Adipocyte (in vitro differentiated cells): Measurements from ENCODE around the gene PCGF2.

Source experiments
- DNase-seq: peaks from one replicate; pipeline ENCODE4 v3.0.0-alpha.2; 2015; ENCODE audit warnings: low read depth
- H3K27me3 ChIP-seq: replicated peaks from 2 replicates; pipeline ENCODE4 v1.7.0; 2013; ENCODE audit warnings: mild to moderate bottlenecking, low read length, moderate library complexity; ENCODE audit not compliant: control insufficient read depth, insufficient read depth
- H3K36me3 ChIP-seq: 2 replicates; pipeline ENCODE4 v1.7.0; 2013; ENCODE audit warnings: low read length, mild to moderate bottlenecking, moderate library complexity; ENCODE audit not compliant: control insufficient read depth, insufficient read depth, severe bottlenecking
- H3K4me1 ChIP-seq: 2 replicates; pipeline ENCODE4 v1.7.0; 2013; ENCODE audit warnings: mild to moderate bottlenecking, low read length, moderate library complexity; ENCODE audit not compliant: control insufficient read depth, insufficient read depth
- H3K4me3 ChIP-seq: 2 replicates; pipeline ENCODE4 v1.7.0; 2013; ENCODE audit warnings: mild to moderate bottlenecking, low read length, moderate library complexity
- H3K9ac ChIP-seq: 2 replicates; pipeline ENCODE4 v1.7.0; 2013; ENCODE audit warnings: mild to moderate bottlenecking, low read length, moderate library complexity
- H3K9me3 ChIP-seq: 2 replicates; pipeline ENCODE4 v1.7.0; 2013; ENCODE audit warnings: mild to moderate bottlenecking, low read length, moderate library complexity; ENCODE audit not compliant: control insufficient read depth

The PCGF2 gene

GRCh38 chr17:38751144-38751807 lies 3.1 kb upstream of the PCGF2 start:
- DNase-seq: no peak

GRCh38 chr17:38750312-38751121 lies 2.4 kb upstream of the PCGF2 start:
- Histone ChIP-seq H3K4me3 (peak overlapping the region; percentile 97), H3K9me3 (no peaks in the 10 kb centered on the region), H3K36me3 (peaks cover 6% of the 10 kb centered on the region), H3K9ac (peak overlapping the region; percentile 14), H3K27me3 (no peaks in the 10 kb centered on the region), H3K4me1 (peaks cover 47% of the 10 kb centered on the region)
- peak; percentile 52 for DNase-seq

More at GRCh38 chr17:38751144-38751807, 3.1 kb upstream of the PCGF2 start:
- Histone ChIP-seq H3K9ac (peak overlapping the region; percentile 14), H3K4me3 (peak overlapping the region; percentile 97), H3K4me1 (peaks cover 44% of the 10 kb centered on the region), H3K9me3 (no peaks in the 10 kb centered on the region), H3K27me3 (no peaks in the 10 kb centered on the region), H3K36me3 (peaks cover 14% of the 10 kb centered on the region)

GRCh38 chr17:38750044-38750311 lies 1.8 kb upstream of the PCGF2 start:
- Histone ChIP-seq H3K9ac (peak overlapping the region; percentile 82), H3K4me1 (peaks cover 47% of the 10 kb centered on the region), H3K4me3 (peak overlapping the region; percentile 81), H3K27me3 (no peaks in the 10 kb centered on the region), H3K36me3 (peaks cover 6% of the 10 kb centered on the region), H3K9me3 (no peaks in the 10 kb centered on the region)
- no peak for DNase-seq

DNA sequence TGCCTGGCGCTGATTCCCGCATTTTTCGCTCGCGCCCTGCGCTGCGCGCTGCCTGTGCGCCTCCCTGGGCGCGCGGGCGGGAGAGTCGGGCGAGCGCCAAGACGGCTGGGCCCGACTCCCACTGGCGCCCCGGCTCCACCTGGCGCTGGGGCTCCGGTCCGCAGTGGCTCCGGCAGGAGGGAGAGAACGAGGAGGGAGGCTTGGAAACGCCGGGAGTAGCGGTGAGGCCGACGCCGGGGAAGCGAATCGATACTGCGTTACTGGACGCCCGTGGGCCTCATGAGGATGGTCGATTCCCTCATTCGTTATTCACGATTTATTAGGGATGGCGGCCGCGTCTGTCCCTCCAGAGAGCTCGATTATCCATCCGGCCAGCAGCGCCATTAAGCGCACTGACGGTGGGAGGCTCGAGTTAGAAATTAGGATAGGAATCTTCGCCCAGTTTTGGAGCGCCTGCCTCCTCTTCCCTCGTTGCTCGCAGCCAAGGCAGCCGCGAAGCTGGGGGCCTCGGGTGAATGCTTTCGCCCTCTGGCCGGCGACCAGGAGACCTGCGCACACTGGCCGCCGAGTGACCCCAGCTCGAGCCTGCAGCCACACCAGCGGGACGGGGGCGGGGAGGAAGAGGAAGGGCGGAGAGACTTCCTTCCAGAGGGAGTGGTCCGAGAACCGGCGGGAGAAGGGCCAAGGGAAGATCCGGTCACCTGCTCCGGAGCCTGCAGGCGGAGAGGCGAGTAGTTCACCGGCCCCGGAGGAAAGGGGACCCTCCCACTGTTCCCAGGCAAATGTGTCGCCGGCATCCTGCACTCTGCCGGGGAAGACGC lies 1.3 kb upstream of the PCGF2 start:
- peaks cover 3% of the 10 kb centered on the region for H3K36me3 ChIP-seq
- peaks cover 44% of the 10 kb centered on the region for H3K4me1 ChIP-seq
- H3K4me3 ChIP-seq: peak overlapping the region; percentile 81
- H3K9ac ChIP-seq: peak overlapping the region; percentile 82
- no peaks in the 10 kb centered on the region for H3K27me3 ChIP-seq
- DNase-seq: peak; percentile 70
- H3K9me3 ChIP-seq: no peaks in the 10 kb centered on the region

- H3K4me1 ChIP-seq: peaks cover 41% of the 10 kb centered on the region
- peak overlapping the region; percentile 82 for H3K9ac ChIP-seq
- no peaks in the 10 kb centered on the region for H3K27me3 ChIP-seq
- H3K9me3 ChIP-seq: no peaks in the 10 kb centered on the region
- DNase-seq: no peak
- peak overlapping the region; percentile 81 for H3K4me3 ChIP-seq
- H3K36me3 ChIP-seq: no peaks in the 10 kb centered on the region
Measured at GRCh38 chr17:38748892-38749222, 721 bp upstream of the PCGF2 start.

DNA sequence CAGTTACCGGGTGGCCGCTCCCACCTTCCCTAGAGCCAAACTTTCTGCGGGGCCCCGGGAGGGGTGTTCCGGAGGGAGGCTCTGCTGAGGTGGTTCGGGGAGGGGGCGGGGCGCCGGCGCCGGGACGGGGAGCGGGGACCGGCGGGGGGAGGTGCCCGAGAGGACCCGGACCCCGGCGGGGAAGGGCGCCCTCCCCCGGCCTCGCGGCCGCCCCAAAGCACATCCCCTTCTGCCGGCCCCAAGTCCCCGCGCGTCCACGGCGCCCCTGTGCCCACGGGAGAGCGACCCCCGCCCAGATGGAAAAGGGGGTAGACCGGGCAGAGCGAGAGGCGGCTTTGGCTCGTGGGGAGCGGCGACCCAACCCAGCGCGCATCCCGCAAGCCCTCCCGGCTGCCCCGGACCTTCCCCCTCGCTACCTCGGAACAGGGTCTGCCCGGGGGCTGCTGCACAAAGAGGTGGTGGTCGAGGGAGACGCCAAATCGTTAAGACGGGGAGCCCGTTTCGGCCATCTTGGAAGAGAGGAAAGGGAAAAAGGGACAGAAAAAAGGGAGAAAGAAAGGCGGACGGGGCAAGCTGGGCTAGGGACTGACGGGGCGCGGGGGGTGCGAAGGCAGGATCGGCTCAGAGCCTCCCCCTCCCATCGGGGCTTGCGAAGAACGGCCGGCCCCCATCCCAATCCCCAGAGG lies 530 bp downstream of the PCGF2 start:
- DNase-seq: peak; percentile 78
- H3K9ac ChIP-seq: peak overlapping the region; percentile 95

DNA sequence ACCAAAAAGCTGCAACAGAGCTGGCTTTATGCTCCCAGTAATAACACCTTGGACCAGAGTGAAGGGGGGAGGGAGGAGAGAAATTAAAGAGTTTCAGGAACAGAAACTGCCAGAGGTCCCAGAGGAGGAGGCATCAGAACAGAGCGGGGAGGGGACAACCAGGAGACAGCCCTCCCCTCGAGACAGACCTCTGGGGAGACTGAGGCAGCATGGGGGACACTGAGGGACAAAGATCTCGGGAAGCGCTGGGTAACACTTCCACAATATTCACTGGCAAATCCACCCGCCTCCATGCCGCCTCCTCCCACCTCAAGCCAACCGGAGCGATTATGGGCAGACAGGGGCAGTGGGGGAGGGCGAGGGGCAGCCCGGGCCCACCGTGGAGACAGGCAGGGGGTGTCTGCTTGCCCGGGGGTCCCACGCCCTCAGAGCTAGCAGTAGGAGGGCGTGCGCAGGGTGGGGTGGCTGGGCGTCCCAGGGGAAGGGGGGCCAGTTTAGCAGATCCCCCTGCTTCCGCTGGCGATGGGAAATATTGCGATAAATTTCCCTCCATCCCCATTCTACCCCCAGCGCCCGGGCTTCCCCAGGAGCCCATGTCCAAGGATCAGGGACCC lies 1.2 kb downstream of the PCGF2 start:
- H3K4me1 ChIP-seq: peaks cover 45% of the 10 kb centered on the region
- H3K4me3 ChIP-seq: peak overlapping the region; percentile 97
- peak; percentile 42 for DNase-seq

More for the DNA sequence above, 530 bp downstream of the PCGF2 start:
- H3K4me1 ChIP-seq: peaks cover 39% of the 10 kb centered on the region
- H3K27me3 ChIP-seq: no peaks in the 10 kb centered on the region
- H3K9me3 ChIP-seq: no peaks in the 10 kb centered on the region
- H3K36me3 ChIP-seq: no peaks in the 10 kb centered on the region
- H3K4me3 ChIP-seq: peak overlapping the region; percentile 97

GRCh38 chr17:38746004-38746848 lies 1.9 kb downstream of the PCGF2 start:
- Histone ChIP-seq H3K27me3 (no peaks in the 10 kb centered on the region), H3K4me3 (peak overlapping the region; percentile 97), H3K4me1 (peaks cover 45% of the 10 kb centered on the region), H3K36me3 (no peaks in the 10 kb centered on the region), H3K9ac (peak overlapping the region; percentile 95), H3K9me3 (no peaks in the 10 kb centered on the region)
- DNase-seq: no peak

More for the DNA sequence above, 1.2 kb downstream of the PCGF2 start:
- Histone ChIP-seq H3K9me3 (no peaks in the 10 kb centered on the region), H3K36me3 (no peaks in the 10 kb centered on the region), H3K27me3 (no peaks in the 10 kb centered on the region), H3K9ac (peak overlapping the region; percentile 95)

- Histone ChIP-seq H3K9ac (no peak overlapping the region), H3K4me1 (peaks cover 44% of the 10 kb centered on the region), H3K36me3 (no peaks in the 10 kb centered on the region), H3K4me3 (no peak overlapping the region), H3K27me3 (no peaks in the 10 kb centered on the region), H3K9me3 (no peaks in the 10 kb centered on the region)
- DNase-seq: no peak
Measured at GRCh38 chr17:38745545-38745944, 2.6 kb downstream of the PCGF2 start.

GRCh38 chr17:38743556-38744171 lies 4.5 kb downstream of the PCGF2 start:
- Histone ChIP-seq H3K36me3 (peaks cover 14% of the 10 kb centered on the region), H3K9ac (no peak overlapping the region), H3K4me1 (peaks cover 32% of the 10 kb centered on the region), H3K9me3 (no peaks in the 10 kb centered on the region), H3K27me3 (no peaks in the 10 kb centered on the region), H3K4me3 (no peak overlapping the region)
- DNase-seq: no peak
